Omental fat pad (tissue), 4 donors: Measurements from ENCODE around the gene TXNRD2. TPM values are rescaled to one million over a fixed set of nuclear protein-coding genes. Genes with fewer than 3 reads are reported as not detected.

Experiments used
- ATAC-seq: fragments of 150-250 bp; one replicate; pipeline ENCODE4 v1.9.1; 2016; ENCODE audit warnings: mild to moderate bottlenecking, moderate library complexity; ENCODE audit not compliant: low FRiP score
- DNase-seq: peaks from one replicate; pipeline ENCODE4 v3.0.0-alpha.2; 2019; ENCODE audit warnings: low spot score
- total RNA-seq, 4 donors: library from RNA; depleted of rRNA; stranded (reverse); fragments of >200 nt; gene quantifications; one replicate each; pipeline ENCODE4 v1.1.0, GENCODE V29; 2016
- TF ChIP-seq, protein P1 (sequence below), 3 donors: fragments of 450-650 bp; IDR thresholded peaks; one replicate each; pipeline ENCODE4 v1.5.1; 2016 to 2017; ENCODE audit warnings: antibody characterized with exemption in 3 of 3, mild to moderate bottlenecking in 3 of 3, moderate library complexity in 2 of 3

TXNRD2 gene
- total RNA-seq, 4 donors from 2014 or later = 10.1 to 24.4 (median 15.1) TPM

DNA sequence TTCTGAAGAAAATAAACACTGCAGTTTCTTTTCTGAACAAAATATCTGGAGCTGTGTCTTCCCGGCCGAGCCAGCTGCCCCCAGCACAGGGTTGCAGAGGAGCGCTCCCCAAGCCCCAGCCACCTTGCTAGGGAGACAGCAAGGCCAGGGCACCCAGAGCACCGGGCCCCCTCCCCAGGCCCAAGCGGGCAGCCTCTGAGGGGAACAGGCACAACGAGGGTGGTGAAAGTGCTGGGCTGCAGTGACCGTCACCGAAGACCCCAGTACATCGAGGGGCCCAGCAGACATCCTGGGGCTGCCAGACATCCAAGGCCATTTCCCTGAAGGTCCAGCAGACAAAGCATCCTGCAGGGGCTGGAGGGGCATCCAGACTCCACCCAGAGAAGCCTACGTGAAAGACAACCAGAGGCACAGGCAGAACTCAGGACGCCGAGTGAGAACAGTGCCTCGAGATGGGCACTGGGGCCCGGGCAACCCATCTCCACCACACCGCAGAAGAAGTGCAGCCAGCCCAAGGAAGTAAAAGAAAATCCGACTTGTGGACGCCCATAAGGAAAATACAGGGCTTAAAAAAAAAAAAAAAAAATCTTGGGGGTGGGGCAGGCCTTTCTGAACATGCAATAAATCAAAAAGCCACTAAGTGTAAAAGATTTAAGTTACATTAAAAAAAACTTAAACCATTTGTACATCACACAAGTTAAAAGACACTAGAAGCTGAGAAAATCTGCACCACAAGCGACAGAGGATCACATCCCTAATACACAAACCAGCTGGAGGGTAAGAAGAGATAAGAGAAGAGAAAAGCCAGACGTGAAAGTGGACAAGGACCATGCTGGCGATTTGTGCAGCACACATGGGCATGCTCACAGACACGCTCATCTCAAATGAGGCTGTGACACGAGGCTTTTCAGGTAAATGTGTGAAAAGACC lies 36.0 kb downstream of the TXNRD2 start:
- DNase-seq = no peak
- TF ChIP-seq, protein P1, sequence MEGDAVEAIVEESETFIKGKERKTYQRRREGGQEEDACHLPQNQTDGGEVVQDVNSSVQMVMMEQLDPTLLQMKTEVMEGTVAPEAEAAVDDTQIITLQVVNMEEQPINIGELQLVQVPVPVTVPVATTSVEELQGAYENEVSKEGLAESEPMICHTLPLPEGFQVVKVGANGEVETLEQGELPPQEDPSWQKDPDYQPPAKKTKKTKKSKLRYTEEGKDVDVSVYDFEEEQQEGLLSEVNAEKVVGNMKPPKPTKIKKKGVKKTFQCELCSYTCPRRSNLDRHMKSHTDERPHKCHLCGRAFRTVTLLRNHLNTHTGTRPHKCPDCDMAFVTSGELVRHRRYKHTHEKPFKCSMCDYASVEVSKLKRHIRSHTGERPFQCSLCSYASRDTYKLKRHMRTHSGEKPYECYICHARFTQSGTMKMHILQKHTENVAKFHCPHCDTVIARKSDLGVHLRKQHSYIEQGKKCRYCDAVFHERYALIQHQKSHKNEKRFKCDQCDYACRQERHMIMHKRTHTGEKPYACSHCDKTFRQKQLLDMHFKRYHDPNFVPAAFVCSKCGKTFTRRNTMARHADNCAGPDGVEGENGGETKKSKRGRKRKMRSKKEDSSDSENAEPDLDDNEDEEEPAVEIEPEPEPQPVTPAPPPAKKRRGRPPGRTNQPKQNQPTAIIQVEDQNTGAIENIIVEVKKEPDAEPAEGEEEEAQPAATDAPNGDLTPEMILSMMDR (IDR thresholded peaks at IDR 0.05) = no peak
- no peak for ATAC-seq

DNA sequence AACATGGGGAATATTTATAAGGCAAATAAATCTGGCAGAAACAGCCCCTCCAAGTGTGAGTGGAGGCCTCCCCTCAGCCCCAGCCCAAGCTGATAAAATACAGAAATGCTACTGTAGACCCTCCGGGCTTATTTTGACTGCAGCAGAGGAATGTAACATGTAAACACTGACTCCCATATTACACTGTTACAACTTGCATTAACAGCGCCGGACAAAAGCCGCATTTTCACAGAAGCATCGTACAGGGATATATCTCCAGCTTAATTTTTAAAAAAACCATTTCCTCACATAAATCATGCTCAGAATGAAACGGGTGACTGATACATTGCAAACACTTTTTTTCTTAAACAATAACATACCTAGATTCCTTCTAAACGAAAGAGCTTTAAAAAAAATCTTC lies 36.7 kb downstream of the TXNRD2 start:
- no peak for ATAC-seq
- TF ChIP-seq, protein P1 (IDR thresholded peaks at IDR 0.05) = no peak
- DNase-seq = no peak

DNA sequence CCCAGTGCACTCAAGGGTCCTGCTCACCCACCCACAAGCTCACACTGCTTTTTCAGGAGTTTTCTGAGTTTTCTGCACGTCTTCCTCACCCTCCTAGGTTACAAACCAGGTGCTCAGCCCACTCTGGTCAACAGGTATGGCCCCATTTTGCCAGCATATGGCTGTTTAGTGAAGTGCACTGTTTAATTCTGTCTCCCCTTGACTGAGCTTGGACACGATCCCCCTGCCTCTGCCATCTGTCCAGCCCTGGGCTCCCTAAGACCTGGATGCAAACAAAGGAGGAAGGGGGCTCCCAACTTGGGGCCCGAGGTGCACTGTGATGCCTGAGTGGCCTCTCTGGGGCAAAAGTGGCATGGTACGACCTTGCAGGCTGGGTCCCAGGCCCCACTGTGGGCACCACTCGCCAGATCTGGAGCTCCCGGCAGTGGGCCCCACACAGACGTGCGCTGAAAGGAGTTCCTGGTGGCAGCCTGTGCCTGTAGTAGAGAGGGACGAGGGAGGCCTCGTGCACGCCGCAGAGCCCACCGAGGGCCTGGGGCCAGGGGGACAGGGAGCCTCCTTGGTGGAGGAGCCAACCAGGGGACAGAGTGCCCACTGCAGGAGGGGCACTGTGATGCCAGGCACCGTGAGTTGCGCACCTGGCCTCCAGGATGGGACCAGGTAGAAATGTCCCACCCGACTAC lies 37.3 kb downstream of the TXNRD2 start:
- ATAC-seq (no peak), DNase-seq (no peak)
- TF ChIP-seq, protein P1 (IDR thresholded peaks at IDR 0.05) = no peak

DNA sequence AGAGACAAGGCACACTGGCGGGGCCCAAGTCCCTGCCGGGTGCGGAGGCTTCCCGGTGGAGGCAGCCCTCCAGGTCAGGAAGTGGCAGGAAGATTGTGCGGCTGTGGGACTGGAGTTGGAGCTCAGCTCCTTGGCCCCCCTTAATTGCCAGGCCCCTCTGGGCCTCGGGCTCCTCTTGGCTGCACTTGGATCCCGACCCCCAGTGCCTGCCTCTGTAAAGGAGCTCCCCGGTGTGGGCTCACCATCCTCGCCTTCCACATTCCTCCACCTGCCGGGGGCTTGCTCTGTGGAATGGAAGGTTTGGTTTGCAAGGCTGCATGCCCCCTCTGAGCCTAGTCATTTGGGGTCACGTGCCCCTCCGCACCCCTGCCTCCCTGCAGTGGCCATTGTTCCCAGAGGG lies 38.1 kb downstream of the TXNRD2 start:
- TF ChIP-seq, protein P1 (IDR thresholded peaks at IDR 0.05) = no peak
- DNase-seq = no peak
- no peak for ATAC-seq

DNA sequence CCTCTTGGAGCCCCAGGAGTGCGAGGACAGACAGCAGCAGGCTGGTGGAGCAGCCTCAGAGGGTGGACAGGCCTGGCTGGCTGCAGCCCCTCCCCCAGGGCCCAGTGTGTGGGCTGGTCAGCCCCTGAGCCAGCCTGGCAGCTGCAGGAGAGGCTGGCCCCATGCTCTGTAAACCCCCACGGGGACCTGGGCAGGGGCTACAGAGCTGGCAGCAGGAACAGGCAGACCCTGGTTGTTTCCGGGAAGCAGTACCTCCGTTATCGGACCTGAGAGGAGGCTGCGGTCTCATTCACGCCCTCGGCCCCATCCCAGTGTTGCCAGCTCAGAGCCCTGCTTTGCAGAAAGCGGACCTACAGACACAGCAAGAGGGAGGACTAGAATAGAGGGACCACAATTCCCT lies 38.6 kb downstream of the TXNRD2 start:
- ATAC-seq (no peak), DNase-seq (no peak)
- TF ChIP-seq, protein P1 (IDR thresholded peaks at IDR 0.05) = no peak

DNA sequence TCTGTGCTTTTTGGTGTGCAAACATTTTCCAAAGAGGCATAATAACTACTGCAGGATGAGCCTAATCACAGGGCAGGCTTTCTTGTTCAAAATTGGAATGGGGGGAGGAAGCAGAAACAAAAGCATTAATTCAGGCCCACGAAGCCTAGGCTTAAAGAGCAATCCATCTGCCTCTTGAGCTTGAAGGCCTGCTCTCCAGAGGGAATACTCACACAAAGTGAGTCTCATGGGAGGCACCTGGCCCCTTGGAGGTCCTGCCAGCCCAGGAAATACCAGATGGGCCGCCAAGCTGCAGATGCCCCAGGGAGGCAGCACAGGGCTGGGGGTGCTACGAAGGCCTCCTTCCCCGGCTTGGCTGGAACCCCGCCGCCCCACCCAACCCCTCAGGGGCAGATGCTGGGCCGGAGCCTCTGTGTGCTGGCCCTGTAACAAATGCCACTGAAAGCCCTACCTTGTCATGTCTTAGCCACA lies 39.3 kb downstream of the TXNRD2 start:
- ATAC-seq = no peak
- no peak for DNase-seq
- TF ChIP-seq, protein P1 (IDR thresholded peaks at IDR 0.05) = no peak
